ENCODE data around the gene MAZ.

GRCh38 chr16:29784901-29785500 is 21.3 kb upstream of the MAZ start:
- TF ChIP-seq CTCF (IDR thresholded peaks at IDR 0.05; ENCODE audit: insufficient read depth, low read length, poor library complexity, severe bottlenecking) (peak; percentile 68), EZH2phosphoT487 (conservative IDR thresholded peaks at IDR 0.05; ENCODE audit: low read length) (no peak)

All from SU-DHL-6 (cell line).